ENCODE results near the gene TAF11L4. TPM values are rescaled to one million over a fixed set of nuclear protein-coding genes. Genes with fewer than 3 reads are reported as not detected.
"Not testable (repeated sequence)": the region's sequence is repeated elsewhere in the genome, so short reads cannot be mapped to it uniquely, and the experiment has no call there.

TAF11L4 gene
- total RNA-seq, 6 donors from 2014 or later: not detected

DNA sequence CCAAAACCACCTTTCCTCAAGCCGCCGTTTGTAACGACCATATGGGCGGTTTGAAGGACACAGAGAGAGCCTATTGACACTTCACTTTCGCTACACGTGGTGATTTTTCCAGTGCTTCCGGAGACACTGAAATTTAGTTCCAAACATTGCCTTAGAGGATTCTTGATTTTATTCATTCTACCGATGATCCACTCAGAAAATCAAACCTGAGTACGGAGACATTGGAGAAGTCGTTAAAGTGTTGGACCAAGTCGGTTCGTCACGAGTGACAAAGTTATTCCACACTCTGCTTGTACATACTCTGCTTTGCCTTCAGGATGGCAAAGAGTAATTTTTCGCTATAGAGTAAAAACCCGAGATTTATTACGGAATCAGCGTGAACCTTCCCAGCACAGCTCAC lies 4.9 kb downstream of the TAF11L4 start:
- not testable (repeated sequence) for H3K4me1 ChIP-seq; H3K27ac ChIP-seq; ATAC-seq (ENCODE audit: low FRiP score in 2 of 2); H3K27me3 ChIP-seq; H3K4me3 ChIP-seq; H3K36me3 ChIP-seq; H3K9me3 ChIP-seq
- WGBS, 2 donors: 91 to 93% methylated on average over 13 to 16 of the region's 17 CpGs
- peak in 1 of 2 donors; percentile 36 for DNase-seq

DNA sequence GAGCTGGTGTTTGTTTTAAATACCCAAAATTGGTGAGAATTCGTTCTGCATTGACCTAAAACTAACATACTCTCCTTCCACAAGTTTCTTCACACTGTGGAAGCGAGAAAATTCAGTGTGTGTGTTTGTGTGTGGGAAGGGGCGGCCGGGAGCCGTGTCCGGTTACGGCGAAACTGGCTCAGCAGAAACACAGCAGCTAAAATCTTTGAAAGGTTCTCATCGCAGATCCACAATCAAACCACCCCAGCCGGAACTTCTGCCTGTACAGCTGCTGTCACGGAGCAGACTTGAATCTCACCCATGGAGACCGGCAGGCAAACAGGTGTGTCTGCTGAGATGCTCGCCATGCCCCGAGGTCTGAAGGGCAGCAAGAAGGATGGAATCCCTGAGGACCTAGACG lies 6.8 kb downstream of the TAF11L4 start, which contains the start of gene TAF11L6:
Gene TAF11L6, plus strand, starts transcription at position 301 of the 400 bp plus-strand sequence.
- not testable (repeated sequence) for DNase-seq; H3K27ac ChIP-seq; H3K4me3 ChIP-seq; H3K4me1 ChIP-seq; ATAC-seq (ENCODE audit: low FRiP score in 2 of 2); H3K36me3 ChIP-seq; H3K27me3 ChIP-seq; H3K9me3 ChIP-seq
- no CpG with 5 or more reads among the region's 15 CpGs for WGBS, 2 donors

Small RNAs within 50 kb of the gene (small RNA-seq; reads per million reads assigned to genes)
- 0 reads per million in 4 donors for gene AC106774.3

Other genes with a start within 250 kb of the TAF11L4 start
- gene TAF11L2, start 23.6 kb upstream of the TAF11L4 start, total RNA-seq: not detected
- gene TAF11L3, start 3.4 kb upstream of the TAF11L4 start, total RNA-seq: not detected
- not detected for gene TAF11L5, start 3.4 kb downstream of the TAF11L4 start, total RNA-seq
- gene TAF11L6, start 6.9 kb downstream of the TAF11L4 start, total RNA-seq: not detected
- not detected for gene TAF11L7, start 64.0 kb downstream of the TAF11L4 start, total RNA-seq
- not detected for gene TAF11L8, start 69.2 kb downstream of the TAF11L4 start, total RNA-seq
- gene TAF11L9, start 72.6 kb downstream of the TAF11L4 start, total RNA-seq: not detected
- not detected for gene TAF11L10, start 76.0 kb downstream of the TAF11L4 start, total RNA-seq
- gene TAF11L11, start 82.4 kb downstream of the TAF11L4 start, total RNA-seq: not detected
- not detected for gene TAF11L12, start 88.6 kb downstream of the TAF11L4 start, total RNA-seq
- gene TAF11L13, start 110.3 kb downstream of the TAF11L4 start, total RNA-seq: not detected
- not detected for gene TAF11L14, start 112.7 kb downstream of the TAF11L4 start, total RNA-seq